Stimulated activated CD8-positive, alpha-beta memory T cell treated with anti-CD3 and anti-CD28 coated beads, Interleukin-12 subunit alpha, Interleukin-12 subunit beta, amount 100 ng/mL, for 4 hours (primary cell): Measurements from ENCODE around the gene MYL11.

Experiments used
- DNase-seq: peaks from one replicate; pipeline ENCODE4 v3.0.0-alpha.2; 2020; ENCODE audit warnings: low read depth

MYL11 gene

DNA sequence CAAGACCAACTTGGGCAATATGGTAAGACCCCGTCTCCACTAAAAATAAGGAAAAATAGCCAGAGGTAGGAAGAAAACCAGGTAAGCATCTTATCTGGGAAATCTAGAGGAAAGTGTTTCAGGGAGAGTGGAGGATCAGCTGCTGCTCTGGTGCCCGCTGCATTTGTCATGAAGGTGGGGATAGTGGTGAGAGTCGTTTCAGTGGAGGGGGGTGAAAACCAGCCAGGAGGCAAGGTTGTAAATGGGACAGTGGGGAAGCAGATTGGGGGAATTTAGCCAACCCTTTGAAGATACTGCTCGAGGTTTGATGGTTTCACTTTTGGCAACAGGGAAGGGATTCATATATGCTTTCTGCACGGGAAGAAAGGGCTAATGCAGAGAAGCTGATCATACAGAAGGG, 46.4 kb downstream of the MYL11 start:
- no peak for DNase-seq
